GM18519 (cell line): ENCODE data around the gene INO80.
"Not testable (repeated sequence)": the region's sequence is repeated elsewhere in the genome, so short reads cannot be mapped to it uniquely, and the experiment has no call there.

ENCODE experiments used
- ATAC-seq: cut with Tn5 transposase; IDR thresholded peaks from one replicate; pipeline ENCODE4 v1.9.1; 2021; ENCODE audit warnings: mild to moderate bottlenecking, moderate library complexity; ENCODE audit not compliant: unreplicated experiment, low FRiP score

Gene INO80

DNA sequence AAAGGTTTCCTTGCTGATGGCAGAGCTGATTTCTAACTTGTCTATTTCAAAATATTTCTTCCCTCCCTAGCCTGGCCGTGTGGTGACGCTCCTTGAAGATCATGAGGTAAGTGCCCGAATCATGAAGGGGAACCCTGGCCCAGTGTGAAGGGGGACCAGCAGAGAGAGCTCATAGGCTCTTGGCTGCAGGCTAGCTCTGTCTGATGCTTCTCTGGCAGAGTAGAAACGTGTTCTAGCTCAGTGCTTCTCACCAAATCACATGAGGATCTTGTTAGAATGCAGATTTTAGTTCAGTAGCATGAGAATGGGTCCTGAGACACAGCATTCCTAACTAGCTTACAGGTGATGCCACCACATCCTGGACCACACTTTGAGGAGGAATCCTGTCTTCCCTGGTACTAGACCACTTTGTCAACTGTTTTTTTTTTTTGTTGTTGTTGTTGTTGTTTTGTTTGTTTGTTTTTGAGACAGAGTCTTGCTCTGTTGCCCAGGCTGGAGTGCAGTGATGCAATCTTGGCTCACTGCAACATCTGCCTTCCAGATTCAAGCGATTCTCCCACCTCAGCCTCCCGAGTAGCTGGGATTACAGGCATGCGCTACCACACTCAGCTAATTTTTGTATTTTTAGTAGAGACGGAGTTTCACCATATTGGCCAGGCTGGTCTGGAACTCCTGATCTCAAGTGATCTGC, 161.8 kb downstream of the INO80 start:
- ATAC-seq: not testable (repeated sequence)

DNA sequence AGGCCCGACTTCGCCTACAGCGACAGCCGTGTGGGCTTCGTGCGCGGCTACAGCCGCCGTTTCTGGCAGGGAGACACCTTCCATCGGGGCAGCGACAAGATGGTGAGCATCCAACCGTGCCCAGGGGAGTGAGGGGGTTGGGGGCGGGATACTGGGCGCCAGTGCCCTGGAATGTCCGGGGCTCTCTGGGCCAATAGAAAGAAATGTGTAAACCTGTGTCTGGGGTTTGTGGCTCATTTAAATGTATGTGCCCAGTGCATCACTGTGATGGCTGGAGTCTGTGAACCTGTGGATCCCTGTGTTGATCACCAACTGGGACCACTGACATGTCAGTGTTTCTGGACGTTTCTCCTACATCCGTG, 162.4 kb downstream of the INO80 start:
- ATAC-seq: no peak

DNA sequence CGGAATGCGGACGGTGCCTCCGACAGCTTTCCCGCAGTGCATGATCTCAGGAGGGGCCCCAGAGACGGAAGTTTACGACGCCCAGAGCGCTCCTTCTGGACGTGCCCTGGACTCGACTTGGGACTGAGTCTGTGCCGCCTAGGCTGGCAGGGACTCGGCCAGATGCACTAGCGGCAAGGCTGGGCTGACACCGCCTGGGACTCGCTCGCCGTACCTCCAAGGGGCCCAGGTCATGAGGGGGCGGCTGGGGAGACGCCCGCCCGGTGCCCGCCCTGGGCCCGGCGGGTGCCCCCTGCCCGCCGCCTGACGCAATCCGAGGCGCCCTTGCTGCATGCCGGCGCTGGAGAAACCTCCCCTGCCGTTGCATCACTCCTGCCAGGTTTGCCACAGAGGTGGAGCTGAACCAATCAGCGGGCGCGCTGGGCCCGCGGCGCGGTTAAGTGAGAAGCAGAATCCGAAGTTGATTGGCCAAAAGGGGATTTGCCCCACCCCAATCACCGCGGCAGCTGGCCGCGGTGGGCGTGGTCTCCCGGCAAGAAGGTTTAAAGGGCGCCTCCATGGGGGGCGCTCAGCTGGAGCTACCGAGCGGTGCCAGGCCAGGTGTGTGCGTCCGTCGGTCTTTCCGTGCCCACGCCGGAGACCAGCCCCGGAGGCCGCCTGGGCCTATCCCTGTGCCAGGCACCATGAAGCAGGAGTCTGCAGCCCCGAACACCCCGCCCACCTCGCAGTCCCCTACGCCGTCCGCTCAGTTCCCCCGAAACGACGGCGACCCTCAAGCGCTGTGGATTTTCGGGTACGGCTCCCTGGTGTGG, 163.0 kb downstream of the INO80 start, which contains the start of gene CHAC1:
TSS of gene CHAC1 (plus strand) at position 571 of the 812 bp plus-strand sequence. CDS start at position 684, 113 bp downstream.
- ATAC-seq: peak; percentile 92

DNA sequence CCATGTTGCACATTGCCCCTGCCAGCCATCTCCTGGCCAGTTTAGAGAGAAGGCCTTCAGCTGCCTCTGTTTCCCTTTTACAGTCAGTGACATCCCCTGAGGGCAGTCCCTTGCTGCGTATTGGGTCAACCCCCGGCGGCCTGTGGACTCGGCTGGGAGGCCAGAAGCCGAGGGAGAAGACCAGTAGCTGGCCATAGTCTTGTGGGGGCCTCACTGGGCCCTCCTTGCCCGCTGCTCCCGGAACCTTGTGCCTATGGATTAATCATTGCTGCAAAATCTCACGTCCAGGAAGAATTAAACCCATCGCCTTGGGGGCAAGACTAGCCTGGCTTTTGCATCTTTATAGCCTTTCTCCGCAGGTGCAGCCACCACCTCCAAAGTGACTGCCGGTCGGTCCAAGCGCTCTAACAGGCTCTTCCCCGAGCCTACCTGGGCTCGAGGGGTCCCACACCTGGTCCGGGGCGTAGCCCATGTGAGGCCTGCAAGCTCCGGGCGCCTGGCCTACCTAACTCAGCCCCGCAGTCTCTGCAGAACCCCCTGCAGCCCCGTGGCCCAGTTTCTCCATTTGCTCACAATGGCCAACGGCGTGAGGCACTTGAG, 163.7 kb downstream of the INO80 start:
- ATAC-seq: no peak

DNA sequence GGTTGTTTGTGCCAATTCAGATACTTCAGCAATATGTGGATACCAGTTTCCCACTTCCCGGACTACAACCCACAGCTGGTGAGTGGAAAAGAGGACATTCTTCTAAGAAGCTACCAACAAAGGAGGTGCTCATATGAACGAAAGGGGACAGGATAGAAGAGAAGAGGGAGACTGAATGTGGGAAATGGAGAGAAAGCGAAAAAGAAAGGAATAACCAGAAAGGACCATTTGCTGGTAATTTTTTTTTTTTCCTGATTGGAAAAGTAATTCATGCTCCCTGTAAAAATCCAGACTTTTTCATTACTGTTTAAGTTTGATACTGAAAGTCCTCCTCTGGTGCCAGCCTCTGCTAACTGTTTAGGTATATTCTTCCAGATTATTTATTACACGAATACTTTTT, 164.3 kb downstream of the INO80 start:
- ATAC-seq: no peak

DNA sequence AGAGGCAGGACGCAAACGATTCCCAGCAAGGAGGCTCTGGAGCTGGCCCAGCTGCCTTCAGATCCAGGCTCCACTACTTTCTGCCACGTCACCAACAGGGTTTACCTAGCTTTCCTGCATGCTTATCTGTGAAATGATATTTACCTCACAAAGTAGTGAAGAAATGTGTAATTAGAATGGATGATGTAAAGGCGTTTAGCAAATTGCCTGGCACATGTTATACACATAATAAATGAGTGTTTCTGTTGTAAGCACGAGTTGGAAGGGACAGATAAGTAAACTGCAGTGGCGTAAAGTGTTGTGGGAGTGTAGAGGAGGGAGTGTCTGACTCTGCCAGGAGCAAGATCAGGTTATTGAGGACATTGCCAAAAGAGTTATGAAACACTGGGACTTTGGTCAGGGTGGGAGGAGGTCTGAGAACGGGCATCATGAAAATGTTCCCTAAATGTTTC, 166.3 kb downstream of the INO80 start:
- ATAC-seq: no peak

DNA sequence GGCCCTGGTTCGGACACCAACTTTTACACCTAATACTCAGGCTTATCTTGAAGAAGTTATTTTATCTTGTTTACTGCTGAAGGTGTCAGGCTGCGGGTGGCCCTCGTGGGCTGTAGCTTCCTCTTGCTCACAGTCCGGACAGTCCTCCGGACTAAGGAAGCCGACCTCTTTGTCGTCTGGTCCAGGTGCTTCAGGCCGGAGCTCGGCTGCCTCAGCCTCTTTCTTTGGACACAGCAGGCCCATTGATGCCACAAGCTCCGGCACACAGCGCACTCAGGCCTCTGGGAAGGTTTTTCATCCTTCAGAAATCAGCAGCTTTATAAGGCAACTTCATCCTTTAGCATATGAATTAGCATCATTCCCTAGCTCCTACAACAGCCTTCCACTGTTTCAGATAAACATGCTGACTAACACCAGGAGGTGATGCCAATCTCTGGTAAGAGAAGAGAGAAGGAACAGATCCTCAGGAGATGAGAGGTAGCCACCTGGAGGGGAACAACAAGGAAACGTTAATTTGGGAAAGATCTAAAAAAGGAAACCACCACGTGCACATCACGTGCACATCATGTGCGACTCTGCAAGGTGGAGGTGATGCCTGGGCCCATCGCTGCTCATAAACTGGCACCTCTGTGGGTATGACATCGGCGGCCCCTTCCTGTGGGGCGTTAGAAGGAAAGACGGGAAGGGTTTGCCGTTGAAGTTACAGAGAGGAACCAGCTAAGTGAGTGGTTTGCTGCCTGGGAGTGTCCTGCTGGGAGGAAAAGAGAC, 167.2 kb downstream of the INO80 start:
- ATAC-seq: no peak

DNA sequence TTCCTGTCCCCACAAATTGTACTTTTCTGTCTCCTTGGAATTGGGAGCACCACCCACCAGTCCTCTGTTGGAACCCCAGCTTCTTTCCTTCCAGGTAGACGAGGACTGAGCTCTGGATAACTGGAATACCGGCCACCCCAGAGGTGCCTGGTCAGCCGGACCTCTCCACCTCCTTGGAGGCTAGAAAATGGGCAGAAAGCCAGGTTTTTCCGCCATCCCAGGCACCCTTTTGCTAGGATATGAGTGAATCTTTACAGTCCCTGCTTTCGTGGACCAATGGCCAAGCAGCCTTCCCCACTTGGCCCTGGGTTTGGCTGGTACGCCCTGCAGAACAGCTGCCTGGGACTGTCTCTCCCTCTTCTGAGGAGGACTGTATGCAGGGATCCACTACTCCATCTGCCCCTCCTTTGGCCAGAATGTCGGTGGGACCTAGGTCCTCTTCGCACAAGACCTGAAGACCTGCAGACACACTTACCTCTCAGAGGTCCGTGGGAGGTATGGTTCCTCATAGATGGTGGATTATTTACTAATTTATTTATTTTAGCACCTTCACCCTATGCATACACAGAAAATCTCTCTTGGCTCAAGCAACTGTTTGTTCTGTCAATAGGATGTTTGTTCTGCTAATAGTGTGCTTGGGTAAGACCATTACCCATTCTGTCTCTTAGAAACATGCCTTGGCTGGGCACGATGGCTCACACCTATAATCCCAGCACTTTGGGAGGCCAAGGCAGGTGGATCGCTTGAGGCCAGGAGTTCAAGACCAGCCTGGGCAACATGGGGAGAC, 171.4 kb downstream of the INO80 start:
- no peak for ATAC-seq

DNA sequence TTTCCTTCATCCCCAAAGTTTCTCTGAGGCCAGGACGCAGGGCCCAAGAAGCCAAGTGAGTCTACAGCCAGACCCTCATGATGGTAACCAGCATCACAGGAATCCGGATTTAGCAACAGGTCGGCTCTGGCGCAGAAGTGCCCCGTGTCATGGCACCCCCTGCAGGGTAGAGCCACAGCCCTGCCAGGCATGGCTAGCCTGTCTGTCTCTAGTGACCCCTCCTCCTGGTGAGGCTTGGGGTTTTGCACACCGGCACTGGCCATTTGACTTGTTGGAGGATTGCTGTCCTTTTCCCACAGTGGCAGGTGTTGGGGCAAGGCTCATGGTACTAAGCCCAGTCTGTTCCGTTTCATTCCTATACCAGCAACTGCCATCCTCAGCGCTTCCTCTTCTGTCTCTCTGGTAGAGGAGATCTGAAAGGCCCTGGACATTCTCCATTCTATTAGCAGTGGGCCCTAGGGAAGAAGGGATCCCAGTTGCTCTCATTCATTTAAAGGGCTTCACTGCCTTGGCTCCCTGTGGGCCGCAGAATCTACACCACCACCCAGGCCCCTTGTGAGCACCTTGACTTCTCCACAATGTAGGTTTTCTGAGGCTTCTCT, 172.2 kb downstream of the INO80 start:
- ATAC-seq: no peak

DNA sequence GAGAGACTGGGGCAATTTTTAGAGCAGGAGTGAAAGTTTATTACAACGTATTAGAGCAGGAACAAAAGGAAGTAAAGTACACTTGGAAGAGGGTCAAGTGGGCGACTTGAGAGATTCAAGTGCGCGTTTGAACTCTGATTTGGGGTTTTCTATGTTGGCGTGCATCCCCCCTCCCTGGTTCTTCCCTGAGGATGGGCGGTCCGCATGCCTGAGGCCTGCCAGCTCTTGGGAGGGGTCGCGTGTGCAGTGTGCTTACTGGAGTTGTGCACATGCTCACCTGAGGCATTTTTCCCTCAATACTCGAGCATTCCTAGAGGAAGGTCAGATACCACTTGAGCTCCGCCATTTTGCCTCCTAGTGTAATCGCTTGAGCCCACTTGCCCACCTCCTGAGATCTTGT, 173.2 kb downstream of the INO80 start:
- ATAC-seq: no peak

DNA sequence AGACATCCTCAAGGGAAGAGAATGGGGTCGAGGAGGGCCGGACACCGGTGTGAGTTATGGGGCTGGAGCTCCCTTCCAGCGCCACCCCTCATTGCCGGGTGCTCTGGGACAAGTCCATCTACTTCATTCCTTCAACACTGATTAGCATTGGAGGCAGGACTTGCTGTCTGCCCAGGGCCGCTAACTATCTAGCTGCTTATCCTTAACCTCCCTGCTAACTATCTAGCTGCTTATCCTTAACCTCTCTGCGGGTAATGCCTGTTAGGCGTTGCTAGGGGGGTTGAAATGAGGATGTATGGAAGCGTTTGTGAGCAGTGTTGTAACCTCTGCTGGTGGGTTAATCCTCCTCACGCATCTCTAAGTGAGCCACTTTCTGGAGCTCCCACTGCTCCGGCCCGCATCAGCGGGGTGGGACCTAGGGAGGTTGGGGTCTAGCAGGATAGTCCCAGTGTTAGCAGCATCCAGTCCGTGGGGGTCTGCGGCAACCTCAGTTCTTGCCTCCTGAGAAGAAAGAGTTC, 173.7 kb downstream of the INO80 start:
- no peak for ATAC-seq

DNA sequence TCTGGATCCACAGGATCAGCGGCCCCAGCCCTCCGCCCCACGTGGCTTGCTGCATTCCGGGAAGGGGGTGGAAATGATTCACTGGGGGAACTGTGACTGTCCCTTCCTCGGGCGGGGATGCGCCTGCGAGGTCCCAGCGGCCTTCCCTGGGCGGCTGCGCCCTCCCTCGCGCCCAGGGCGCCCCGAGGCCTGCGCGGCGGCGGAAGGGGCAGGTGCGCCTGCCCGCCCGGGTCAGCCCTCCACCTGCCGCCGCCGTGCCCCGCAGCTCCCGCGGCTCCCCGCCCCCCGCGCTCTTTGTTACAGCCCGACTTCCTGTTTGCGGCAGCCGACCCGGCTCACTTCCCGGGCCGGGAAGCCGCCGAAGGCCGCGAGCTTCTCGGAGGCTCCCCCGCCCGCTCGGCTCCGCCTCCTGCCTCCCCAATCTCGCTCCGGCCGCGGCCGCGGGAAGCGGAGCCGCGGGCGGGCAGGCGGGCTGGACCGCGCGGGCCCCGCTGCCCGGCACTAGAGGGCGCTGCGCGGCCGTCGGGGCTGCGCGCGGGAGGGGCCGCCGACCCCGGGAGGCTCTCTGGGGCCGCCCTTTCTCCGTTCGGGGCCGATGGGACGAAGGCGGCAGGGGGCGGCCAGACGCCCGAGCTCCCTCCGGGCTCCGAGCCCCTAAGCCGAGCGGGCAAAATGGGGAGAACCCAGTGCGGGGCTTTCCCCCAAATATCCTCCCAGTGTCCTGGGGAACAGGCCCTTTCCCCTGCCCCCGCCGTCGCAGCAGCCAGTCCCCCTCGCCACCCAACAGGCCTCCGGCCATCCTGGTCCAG, 174.3 kb downstream of the INO80 start:
- ATAC-seq: no peak

DNA sequence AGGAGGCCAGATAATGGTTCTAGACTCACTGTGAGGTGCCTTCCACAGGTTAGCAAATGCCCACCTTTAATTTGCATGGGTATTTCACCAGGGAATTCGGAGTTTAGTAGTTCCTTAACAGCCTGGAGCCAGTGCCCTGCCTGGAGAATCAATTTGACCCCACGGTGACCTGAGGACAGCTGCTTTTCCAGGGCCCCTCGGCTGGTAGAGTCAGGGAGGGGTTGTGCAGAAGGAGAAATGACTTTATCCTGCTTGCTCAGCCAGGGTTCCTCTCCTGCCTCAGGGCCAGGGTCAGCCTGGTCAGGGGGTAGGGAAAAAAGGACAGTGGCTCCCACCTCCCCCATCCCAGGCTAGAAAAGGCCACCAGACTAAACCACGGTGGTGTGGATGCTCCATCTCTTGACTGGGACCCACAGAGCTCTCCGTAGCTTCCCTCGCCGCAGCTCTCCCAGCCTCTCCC, 175.0 kb downstream of the INO80 start:
- ATAC-seq: no peak

DNA sequence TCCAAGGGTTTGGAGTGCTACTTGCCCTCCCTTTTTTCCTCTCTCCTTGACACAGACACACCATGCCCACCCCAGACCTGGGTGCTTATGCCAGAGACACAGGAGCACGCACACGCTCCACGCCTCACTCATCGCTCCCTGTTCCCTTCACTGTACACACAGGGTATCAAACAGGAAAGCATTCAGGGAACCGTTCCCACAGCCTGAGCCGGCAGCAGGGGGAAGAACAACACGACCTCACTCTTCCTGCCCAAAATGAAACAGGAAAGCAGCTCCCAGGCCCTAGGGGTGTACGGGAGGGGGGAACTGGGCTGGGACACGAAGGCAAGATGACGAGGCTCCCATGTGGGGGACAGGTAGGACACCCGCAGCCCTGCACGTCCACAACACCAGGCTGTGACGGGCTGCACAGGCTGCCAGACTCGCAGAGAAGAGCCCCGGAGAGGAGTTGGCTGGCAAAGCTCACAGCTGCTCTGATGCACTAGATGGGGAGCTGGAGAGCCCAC, 175.7 kb downstream of the INO80 start:
- no peak for ATAC-seq

DNA sequence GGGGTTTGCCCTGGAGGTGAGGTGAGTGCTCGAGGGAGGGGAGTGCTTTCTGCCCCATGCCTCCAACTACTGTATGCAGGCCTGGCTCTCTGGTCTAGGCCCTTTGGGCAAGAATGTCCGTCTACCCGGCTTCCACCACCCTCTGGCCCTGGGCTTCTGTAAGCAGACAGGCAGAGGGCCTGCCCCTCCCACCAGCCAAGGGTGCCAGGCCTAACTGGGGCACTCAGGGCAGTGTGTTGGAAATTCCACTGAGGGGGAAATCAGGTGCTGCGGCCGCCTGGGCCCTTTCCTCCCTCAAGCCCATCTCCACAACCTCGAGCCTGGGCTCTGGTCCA, 177.6 kb downstream of the INO80 start:
- ATAC-seq: no peak

DNA sequence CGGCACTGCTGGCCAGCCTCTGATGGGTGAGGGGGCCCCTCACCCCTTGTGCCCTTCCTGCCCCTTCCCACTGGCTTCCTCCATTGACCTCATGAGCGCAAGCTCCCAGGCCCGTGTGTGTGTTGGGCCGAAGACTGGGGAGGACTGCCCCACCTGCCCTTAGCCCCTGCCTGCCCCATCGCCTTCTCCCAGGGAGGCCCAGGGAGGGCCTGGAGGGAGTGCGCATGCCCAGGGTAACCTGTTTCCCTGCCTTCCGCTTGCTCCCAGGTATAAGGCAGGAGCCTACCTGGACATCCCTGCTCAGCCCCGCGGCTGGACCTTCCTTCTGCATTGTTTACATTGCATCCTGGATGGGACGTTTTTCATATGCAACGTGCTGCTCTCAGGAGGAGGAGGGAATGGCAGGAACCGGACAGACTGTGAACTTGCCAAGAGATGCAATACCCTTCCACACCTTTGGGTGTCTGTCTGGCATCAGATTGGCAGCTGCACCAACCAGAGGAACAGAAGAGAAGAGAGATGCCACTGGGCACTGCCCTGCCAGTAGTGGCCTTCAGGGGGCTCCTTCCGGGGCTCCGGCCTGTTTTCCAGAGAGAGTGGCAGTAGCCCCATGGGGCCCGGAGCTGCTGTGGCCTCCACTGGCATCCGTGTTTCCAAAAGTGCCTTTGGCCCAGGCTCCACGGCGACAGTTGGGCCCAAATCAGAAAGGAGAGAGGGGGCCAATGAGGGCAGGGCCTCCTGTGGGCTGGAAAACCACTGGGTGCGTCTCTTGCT, 178.1 kb downstream of the INO80 start:
- ATAC-seq: no peak
